Measurements from ENCODE around the gene PROCA1.

The PROCA1 gene

DNA sequence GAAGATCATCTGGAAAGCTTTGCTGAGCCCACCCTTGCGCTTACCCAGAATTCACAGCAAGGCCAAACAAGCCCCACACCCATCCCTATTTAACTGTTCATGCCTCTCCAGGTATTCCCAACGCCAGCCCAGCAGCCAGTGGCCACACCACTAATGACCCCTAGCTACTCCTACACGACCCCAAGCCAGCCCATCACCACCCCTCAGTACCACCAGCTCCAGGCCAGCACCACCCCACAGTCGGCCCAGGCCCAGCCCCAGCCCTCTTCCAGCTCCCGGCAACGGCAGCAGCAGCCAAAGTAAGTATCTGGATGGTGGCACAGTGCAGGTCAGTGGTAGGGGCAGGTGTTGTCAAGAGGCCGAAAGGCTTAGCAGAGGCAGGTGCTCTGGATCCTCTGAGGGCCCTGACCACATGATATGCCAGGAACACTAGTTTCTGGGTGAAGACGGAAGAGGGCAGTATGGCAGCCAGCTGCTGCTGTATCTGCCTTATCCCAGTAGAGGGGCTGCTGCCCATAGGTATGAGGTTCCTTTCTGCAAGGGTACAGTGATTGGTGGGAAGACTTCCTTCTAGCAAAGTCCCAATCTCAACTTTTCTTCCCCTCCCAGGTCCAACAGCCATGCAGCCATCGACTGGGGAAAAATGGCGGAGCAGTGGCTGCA is 10.7 kb downstream of the PROCA1 start:
- TF ChIP-seq, protein P1, sequence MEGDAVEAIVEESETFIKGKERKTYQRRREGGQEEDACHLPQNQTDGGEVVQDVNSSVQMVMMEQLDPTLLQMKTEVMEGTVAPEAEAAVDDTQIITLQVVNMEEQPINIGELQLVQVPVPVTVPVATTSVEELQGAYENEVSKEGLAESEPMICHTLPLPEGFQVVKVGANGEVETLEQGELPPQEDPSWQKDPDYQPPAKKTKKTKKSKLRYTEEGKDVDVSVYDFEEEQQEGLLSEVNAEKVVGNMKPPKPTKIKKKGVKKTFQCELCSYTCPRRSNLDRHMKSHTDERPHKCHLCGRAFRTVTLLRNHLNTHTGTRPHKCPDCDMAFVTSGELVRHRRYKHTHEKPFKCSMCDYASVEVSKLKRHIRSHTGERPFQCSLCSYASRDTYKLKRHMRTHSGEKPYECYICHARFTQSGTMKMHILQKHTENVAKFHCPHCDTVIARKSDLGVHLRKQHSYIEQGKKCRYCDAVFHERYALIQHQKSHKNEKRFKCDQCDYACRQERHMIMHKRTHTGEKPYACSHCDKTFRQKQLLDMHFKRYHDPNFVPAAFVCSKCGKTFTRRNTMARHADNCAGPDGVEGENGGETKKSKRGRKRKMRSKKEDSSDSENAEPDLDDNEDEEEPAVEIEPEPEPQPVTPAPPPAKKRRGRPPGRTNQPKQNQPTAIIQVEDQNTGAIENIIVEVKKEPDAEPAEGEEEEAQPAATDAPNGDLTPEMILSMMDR (IDR thresholded peaks at IDR 0.05; ENCODE audit: low read depth, low read length, missing control alignments): no peak
- H3K27me3 ChIP-seq (replicated peaks): no peaks in the 10 kb centered on the region
- H3K27ac ChIP-seq: no peak overlapping the region
- H3K4me3 ChIP-seq (ENCODE audit: low read depth, low read length): no peak overlapping the region
- in situ Hi-C loops (cut with HindIII; ENCODE audit: low pct_ligation_motif_present, low sequenced_read_pairs): no loop called here
- no peak for DNase-seq
- peaks cover 70% of the 10 kb centered on the region for H3K36me3 ChIP-seq (replicated peaks)

DNA sequence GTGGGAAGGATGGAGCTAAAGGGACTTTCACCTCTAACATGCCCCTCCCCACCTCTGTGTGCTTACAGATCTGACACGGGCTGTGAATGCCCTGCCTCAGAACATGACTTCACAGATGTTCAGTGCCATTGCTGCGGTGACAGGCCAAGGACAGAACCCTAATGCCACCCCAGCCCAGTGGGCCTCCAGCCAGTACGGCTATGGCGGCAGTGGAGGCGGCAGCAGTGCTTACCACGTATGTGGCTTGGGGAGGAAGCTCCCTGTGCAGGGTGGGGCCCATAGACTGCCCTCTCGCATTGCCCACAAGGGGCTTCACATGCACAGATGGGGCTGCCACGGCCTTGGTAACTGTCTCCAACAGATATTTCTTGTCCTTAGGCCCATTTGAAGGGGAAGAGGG is 11.4 kb downstream of the PROCA1 start:
- H3K4me3 ChIP-seq (ENCODE audit: low read depth, low read length): no peak overlapping the region
- no peak overlapping the region for H3K27ac ChIP-seq
- no peak for DNase-seq
- H3K36me3 ChIP-seq (replicated peaks): peaks cover 77% of the 10 kb centered on the region
- in situ Hi-C loops (cut with HindIII; ENCODE audit: low pct_ligation_motif_present, low sequenced_read_pairs): no loop called here
- no peaks in the 10 kb centered on the region for H3K27me3 ChIP-seq (replicated peaks)
- TF ChIP-seq, protein P1 (IDR thresholded peaks at IDR 0.05; ENCODE audit: low read depth, low read length, missing control alignments): no peak

DNA sequence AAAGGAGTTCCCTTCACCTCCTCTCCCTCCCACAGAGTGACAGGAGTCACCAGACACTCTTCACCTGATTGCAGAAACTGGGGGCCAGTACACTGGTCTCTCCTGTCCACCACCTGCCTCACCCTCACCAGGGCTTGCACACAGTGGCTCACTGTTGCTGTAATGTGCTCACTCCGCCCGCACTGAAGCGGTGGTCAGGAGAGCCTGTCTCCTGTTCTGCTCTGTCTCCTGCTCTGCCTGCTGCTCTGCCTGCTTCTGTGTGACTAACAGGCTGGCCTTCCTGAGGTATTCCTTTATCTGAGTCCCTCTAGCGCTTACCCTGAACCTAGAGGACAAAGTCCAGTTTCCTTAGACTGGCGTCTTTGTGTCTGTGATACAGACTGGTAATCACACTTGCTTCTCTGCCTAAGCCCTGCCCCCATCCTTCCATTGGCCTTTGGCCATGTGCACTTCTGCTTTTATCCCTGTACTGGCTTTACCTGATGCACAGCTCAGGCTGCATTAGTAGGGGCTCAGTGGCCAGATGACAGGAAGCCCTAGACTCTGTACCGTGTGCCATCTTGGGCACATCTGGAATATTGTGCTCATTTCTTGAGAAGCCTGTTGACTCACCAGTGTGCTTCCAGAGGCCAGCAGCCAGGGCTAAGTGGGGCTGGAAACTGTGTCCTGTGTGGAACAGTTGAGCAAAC is 13.3 kb downstream of the PROCA1 start:
- Histone ChIP-seq H3K36me3 (replicated peaks) (peaks cover 93% of the 10 kb centered on the region), H3K4me3 (ENCODE audit: low read depth, low read length) (no peak overlapping the region), H3K27me3 (replicated peaks) (no peaks in the 10 kb centered on the region), H3K27ac (no peak overlapping the region)
- in situ Hi-C loops (cut with HindIII; ENCODE audit: low pct_ligation_motif_present, low sequenced_read_pairs): no loop called here
- TF ChIP-seq, protein P1 (IDR thresholded peaks at IDR 0.05; ENCODE audit: low read depth, low read length, missing control alignments): no peak
- DNase-seq: no peak

DNA sequence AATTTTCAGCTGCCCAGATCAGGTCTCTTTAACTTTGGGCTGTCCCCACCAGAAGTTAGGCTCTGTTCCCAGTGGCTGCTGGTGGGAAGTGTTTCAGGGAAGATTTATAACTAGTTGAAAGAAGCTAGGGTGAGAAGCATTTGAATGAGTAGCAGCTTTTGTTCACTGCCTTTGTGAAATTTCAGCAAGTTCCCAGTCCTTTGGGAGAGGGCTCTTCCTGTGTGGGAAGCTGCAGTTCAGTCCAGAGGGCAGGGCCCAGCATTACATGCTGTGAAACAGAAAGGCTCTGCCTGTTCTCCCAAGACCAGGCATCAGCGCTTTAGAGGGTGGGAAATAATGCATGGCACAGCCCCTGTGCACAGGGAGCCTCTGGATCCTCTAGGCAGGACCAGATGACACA is 17.8 kb downstream of the PROCA1 start:
- Histone ChIP-seq H3K4me3 (ENCODE audit: low read depth, low read length) (no peak overlapping the region), H3K36me3 (replicated peaks) (peaks cover 81% of the 10 kb centered on the region), H3K27me3 (replicated peaks) (no peaks in the 10 kb centered on the region), H3K27ac (no peak overlapping the region)
- DNase-seq: no peak
- TF ChIP-seq, protein P1 (IDR thresholded peaks at IDR 0.05; ENCODE audit: low read depth, low read length, missing control alignments): no peak
- in situ Hi-C loops (cut with HindIII; ENCODE audit: low pct_ligation_motif_present, low sequenced_read_pairs): no loop called here

DNA sequence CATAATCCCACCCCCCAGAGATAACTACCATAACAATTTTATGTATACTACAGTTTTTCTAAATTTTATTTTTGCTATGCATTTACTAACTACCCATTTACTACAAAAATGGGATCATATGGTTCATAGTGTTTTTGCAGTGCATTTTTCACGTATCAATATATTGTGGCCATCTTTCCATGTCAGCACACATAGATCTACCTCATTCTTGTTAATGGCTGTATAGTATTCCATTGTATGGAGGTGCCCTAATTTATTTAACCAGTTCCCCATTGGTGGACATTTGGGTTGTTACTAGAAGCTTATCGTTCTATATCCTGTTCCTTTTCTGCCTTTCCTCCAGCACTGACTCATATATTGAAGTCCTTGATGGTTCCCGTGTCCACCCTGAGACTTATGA is 22.7 kb downstream of the PROCA1 start:
- Histone ChIP-seq H3K4me3 (ENCODE audit: low read depth, low read length) (no peak overlapping the region), H3K27ac (no peak overlapping the region), H3K27me3 (replicated peaks) (no peaks in the 10 kb centered on the region), H3K36me3 (replicated peaks) (peaks cover 85% of the 10 kb centered on the region)
- DNase-seq: no peak
- TF ChIP-seq, protein P1 (IDR thresholded peaks at IDR 0.05; ENCODE audit: low read depth, low read length, missing control alignments): no peak
- in situ Hi-C loops (cut with HindIII; ENCODE audit: low pct_ligation_motif_present, low sequenced_read_pairs): no loop called here
